ENCODE data around the gene IL4I1.

Gene IL4I1

GRCh38 chr19:49924004-49924880 lies 27.6 kb upstream of the IL4I1 start:
- DNase-seq (ENCODE audit: low read depth) = no peak

- no peak for DNase-seq (ENCODE audit: low read depth)
These were observed 26.6 kb upstream of the IL4I1 start for GRCh38 chr19:49923055-49924003.

- no peak for DNase-seq (ENCODE audit: low read depth)
These were observed 25.4 kb upstream of the IL4I1 start for GRCh38 chr19:49921871-49922795.

GRCh38 chr19:49920624-49921363 lies 24.1 kb upstream of the IL4I1 start:
- no peak for DNase-seq (ENCODE audit: low read depth)

DNA sequence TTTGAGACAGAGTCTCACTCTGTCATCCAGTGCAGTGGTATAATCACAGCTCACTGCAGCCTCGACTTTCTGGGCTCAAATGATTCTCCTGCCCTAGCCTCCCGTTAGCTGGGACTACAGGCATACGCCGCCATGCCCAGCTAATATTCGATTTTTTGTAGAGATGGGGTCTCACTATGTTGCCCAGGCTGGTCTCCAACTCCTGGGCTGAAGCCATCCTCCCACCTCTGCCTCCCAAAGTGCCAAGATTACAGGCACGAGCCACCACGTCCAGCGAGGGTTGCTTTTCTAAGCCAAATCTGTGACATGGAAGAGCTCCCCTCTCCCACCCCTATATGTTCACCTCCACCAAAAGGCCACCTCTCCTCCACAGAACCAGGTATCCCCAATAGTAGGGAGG lies 21.4 kb upstream of the IL4I1 start:
- no peak for DNase-seq (ENCODE audit: low read depth)

GRCh38 chr19:49916839-49917733 lies 20.4 kb upstream of the IL4I1 start:
- no peak for DNase-seq (ENCODE audit: low read depth)

- DNase-seq (ENCODE audit: low read depth) = no peak
These were observed 18.6 kb upstream of the IL4I1 start for GRCh38 chr19:49915271-49915670.

- DNase-seq (ENCODE audit: low read depth) = no peak
These were observed 17.0 kb upstream of the IL4I1 start for GRCh38 chr19:49913720-49914119.

DNA sequence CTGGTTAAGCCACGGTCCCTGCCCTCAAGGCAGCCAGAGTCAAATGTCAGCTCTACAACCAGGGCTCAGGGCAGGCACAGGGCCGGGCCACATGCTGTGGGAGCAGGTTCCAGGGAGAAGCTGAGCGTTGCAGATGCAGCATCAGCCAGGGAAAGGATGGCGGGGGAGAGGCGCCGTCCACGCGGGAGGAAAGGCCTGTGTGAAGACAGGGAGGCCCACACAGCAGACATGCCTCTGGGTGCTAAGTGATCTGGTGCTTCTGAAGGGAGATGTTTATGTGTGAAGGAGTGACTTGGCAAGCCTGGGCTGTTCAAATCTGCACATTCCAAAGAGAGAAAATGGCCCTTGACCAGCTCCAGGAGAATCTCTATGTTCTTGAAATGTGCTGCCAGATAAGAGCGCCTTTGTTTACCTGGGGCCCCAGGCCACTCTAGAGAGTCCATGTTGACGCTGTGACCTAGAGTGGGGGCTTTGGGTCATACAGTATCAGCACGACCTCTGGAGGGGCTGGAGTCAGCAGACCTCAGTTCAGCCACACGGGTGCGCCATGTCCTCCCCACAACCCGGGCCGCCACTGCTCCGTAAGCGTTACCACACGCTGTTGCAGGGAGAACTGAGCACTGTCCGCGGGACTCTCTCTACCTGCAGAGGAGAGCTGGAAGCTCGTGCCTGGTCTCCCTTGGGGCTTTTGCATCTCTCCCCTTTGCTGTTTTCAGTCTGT lies 16.4 kb upstream of the IL4I1 start:
- DNase-seq (ENCODE audit: low read depth) = no peak

DNA sequence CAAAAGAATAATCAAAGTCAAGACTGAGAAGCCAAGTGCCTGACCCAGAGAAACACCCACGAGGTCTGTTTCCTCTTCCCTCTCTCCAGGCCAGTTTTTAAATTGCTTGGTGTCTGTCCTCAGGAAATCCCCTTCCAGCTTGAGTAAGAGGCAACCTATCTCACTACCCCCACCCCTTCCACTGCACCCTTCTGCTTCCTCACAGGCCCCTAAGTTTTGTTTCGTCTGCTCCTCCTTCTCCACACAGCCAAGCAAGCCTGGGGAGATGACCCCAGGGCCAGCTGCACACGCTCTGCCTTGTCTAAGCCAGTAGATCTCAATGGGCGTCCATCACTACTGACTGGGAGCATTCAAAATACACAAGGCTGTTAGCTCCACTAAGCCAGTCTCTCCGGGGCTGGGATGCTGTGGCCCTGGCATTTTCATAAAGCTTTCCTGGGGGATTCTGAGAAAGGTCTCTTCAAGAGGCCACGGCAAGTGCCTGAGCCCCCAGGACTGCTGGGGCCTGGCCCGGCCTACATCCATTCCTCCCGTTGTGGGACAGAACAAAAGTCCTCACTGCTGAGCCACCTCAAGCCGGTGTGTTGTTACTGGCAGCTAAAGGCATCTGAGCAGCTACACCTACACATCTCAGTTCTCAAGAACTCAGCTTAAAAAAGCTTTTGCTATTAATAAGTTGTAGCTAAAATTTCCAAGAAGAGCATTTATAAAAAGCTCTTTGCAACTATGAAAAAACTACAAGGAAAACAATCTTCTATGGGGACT lies 14.9 kb upstream of the IL4I1 start:
- no peak for DNase-seq (ENCODE audit: low read depth)

- no peak for DNase-seq (ENCODE audit: low read depth)
These were observed 13.5 kb upstream of the IL4I1 start for GRCh38 chr19:49910179-49910578.

- DNase-seq (ENCODE audit: low read depth) = no peak
These were observed 12.1 kb upstream of the IL4I1 start for GRCh38 chr19:49908480-49909420.

DNA sequence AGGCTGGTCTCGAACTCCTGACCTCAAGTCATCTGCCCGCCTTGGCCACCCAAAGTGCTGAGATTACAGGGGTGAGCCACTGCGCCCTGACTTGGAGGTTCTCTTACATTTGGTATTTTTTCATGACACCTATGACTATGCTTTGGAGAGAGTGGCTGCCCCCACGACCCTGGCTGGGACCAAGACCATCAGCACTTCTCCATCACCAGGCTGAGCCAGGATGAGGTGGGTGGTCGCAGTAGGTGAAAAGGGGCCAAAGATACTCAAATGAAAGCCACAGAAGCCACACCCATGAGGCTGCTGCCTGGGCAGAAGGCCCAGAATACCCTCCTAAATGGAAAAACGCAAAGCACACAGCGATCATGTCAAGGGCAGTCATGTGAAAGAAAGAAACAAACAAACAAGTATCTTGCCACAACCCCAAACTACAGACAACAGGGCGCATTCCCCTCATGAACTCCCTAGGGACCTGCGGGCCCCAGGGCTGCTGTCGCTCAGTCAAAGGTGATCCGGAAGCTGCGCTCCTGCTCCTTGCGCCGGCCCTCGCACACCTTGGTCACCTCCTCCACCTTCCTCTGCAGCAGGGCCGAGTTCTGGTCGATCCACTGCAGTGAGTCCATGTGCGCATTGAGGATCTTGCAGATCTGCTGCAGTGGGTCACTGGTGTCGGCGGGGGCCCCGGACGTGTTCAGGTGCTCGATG lies 11.2 kb upstream of the IL4I1 start:
- no peak for DNase-seq (ENCODE audit: low read depth)

GRCh38 chr19:49906879-49907564 lies 10.3 kb upstream of the IL4I1 start:
- DNase-seq (ENCODE audit: low read depth) = no peak

- no peak for DNase-seq (ENCODE audit: low read depth)
These were observed 7.4 kb upstream of the IL4I1 start for GRCh38 chr19:49904136-49904535.
